Esophagus muscularis mucosa (tissue), 4 donors: Measurements from ENCODE around the gene GNG11. TPM values are rescaled to one million over a fixed set of nuclear protein-coding genes. Genes with fewer than 3 reads are reported as not detected.

Experiments
- DNase-seq: peaks from one replicate; pipeline ENCODE4 v3.0.0-alpha.2; 2017; ENCODE audit errors: extremely low spot score
- H3K27ac ChIP-seq, 4 donors: fragments of 200-600 bp; sonication (generic); replicated peaks in 1 of 4; 1 replicate in 3 of 4; 2 replicates in 1 of 4; pipeline ENCODE4 v1.5.1; 2016 to 2019; ENCODE audit warnings: mild to moderate bottlenecking in 1 of 4
- H3K27me3 ChIP-seq, 4 donors: fragments of 200-600 bp; sonication (generic); one replicate each; pipeline versions ENCODE4 v1.5.1 to v1.6.0; 2016 to 2019
- H3K36me3 ChIP-seq, 4 donors: fragments of 200-600 bp; sonication (generic); one replicate each; pipeline ENCODE4 v1.5.1; 2016 to 2019
- H3K4me1 ChIP-seq, 4 donors: fragments of 200-600 bp; sonication (generic); one replicate each; pipeline ENCODE4 v1.5.1; 2016 to 2019
- H3K4me3 ChIP-seq, 4 donors: fragments of 200-600 bp; sonication (generic); 1 replicate in 2 of 4; 2 replicates in 2 of 4; pipeline ENCODE4 v1.5.1; 2016 to 2019; ENCODE audit warnings: mild to moderate bottlenecking in 4 of 4, moderate library complexity in 1 of 4
- H3K9me3 ChIP-seq, 4 donors: fragments of 200-600 bp; sonication (generic); 1 replicate in 3 of 4; 2 replicates in 1 of 4; pipeline ENCODE4 v1.5.1; 2016 to 2019
- CTCF ChIP-seq, 3 experiments: fragments of 200-600 bp in 2 of 3; fragments of 450-650 bp in 1 of 3; sonication (generic) in 2 of 3; IDR thresholded peaks; one replicate each; pipeline ENCODE4 v1.5.1; 2017 to 2019; ENCODE audit warnings: antibody characterized with exemption in 3 of 3, mild to moderate bottlenecking in 2 of 3, moderate library complexity in 1 of 3
- EP300 ChIP-seq: sonication (generic); formaldehyde crosslinking; IDR thresholded peaks from one replicate; pipeline ENCODE4 v1.6.1; 2017; ENCODE audit warnings: antibody characterized with exemption
- POLR2A ChIP-seq: fragments of 450-650 bp; IDR thresholded peaks from one replicate; pipeline ENCODE4 v1.6.1; 2017; ENCODE audit warnings: antibody characterized with exemption, moderate library complexity, mild to moderate bottlenecking, low read depth
- POLR2AphosphoS5 ChIP-seq, 2 donors: sonication (generic); formaldehyde crosslinking; IDR thresholded peaks; one replicate each; pipeline ENCODE4 v1.6.1; 2017; ENCODE audit warnings: antibody characterized with exemption in 2 of 2
- WGBS: methylation state at CpG from one replicate; pipeline ENCODE4 v1.1.5; 2018; 5-methylcytosine and 5-hydroxymethylcytosine counted together
- intact Hi-C: fragments of 100-400 bp; cut with DNase I; formaldehyde crosslinking; loops from one replicate; pipeline ENCODE4 v1.15.1; 2023
- total RNA-seq, 4 donors: library from RNA; depleted of rRNA; stranded (reverse); fragments of >200 nt; gene quantifications; one replicate each; pipeline versions ENCODE4 v1.1.0 to v1.2.1, GENCODE V29; 2016

Gene GNG11
- total RNA-seq, 4 donors from 2014 or later, result 19.9 to 26.0 (median 22.3) TPM

DNA sequence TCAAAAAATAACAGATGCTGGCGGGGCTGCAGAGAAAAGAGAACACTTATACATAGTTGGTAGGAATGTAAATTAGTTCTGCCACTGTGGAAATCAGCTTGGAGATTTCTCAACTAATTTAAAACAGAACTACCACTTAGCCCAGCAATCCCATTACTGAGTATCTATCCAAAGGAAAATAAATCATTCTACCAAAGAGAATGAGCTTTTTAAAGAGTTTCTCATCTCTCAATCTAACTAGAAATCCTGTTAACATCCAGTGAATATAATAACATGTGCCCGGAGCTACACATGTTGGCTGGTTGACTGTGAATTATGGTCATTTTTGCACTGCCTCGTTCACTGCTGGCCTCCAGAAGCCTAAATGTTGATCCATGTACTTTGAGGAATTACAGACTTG, 43.3 kb downstream of the GNG11 start:
- no peak for DNase-seq
- WGBS, result 81% methylated on average over 3 of the region's 3 CpGs
- H3K9me3 ChIP-seq, result no peaks in the 10 kb centered on the region
- H3K4me1 ChIP-seq, result no peaks in the 10 kb centered on the region
- H3K27me3 ChIP-seq, result no peaks in the 10 kb centered on the region
- H3K36me3 ChIP-seq, result no peaks in the 10 kb centered on the region
- no peak overlapping the region for H3K4me3 ChIP-seq
- H3K27ac ChIP-seq, result no peak overlapping the region
- TF ChIP-seq CTCF (IDR thresholded peaks at IDR 0.05), result no peak
- TF ChIP-seq EP300, result no peak
- no peak for TF ChIP-seq POLR2A
- TF ChIP-seq POLR2AphosphoS5 (IDR thresholded peaks at IDR 0.05), result no peak
- intact Hi-C loops, result no loop called here

- Histone ChIP-seq H3K27me3 (no peaks in the 10 kb centered on the region), H3K27ac (no peak overlapping the region), H3K36me3 (no peaks in the 10 kb centered on the region), H3K4me3 (no peak overlapping the region), H3K4me1 (no peaks in the 10 kb centered on the region), H3K9me3 (no peaks in the 10 kb centered on the region)
- intact Hi-C loops, result no loop called here
- WGBS, result 76% methylated on average over 2 of the region's 2 CpGs
- TF ChIP-seq CTCF (IDR thresholded peaks at IDR 0.05) (no peak), POLR2A (no peak), POLR2AphosphoS5 (IDR thresholded peaks at IDR 0.05) (no peak), EP300 (no peak)
- DNase-seq, result no peak
These were observed 47.5 kb downstream of the GNG11 start for GRCh38 chr7:93968911-93969620.

DNA sequence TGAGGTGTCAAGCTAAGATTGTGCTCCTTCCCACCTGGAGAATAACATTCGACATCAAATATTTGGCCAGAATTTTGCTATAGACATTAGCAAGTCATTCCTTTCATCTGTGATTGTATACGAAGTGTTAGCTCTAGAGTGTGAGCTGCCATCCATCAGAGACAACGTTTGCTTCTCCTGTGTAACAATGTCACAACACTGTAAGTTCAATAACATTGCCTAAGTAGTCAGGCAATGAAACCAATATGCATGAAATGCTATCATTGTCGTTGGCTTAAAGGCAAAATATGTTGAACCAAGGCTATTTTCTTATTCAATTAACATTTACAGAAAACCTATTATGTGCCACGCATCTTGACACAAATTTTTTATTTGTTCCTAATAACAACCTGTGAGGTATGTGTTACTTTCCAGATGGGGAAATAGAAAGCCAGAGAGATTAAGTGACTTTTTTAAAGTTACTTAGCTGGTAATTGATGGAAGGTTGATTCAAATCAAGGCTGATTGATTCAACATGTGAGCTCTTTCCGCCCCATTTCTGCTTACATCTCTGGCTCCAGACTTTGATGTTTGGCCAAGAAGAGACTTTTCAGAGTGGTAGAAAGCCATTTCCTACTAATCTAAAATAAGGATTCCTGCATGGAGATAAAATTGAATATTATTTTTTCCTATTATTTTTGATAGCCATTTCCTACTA, 50.6 kb downstream of the GNG11 start:
- no peak overlapping the region for H3K4me3 ChIP-seq
- intact Hi-C loops, result no loop called here
- WGBS, result 49% methylated on average over 6 of the region's 6 CpGs
- H3K36me3 ChIP-seq, result no peaks in the 10 kb centered on the region
- H3K27me3 ChIP-seq, result no peaks in the 10 kb centered on the region
- TF ChIP-seq CTCF (IDR thresholded peaks at IDR 0.05), result no peak
- TF ChIP-seq EP300, result no peak
- no peak for TF ChIP-seq POLR2A
- no peak for TF ChIP-seq POLR2AphosphoS5 (IDR thresholded peaks at IDR 0.05)
- no peak overlapping the region for H3K27ac ChIP-seq
- no peak for DNase-seq
- H3K9me3 ChIP-seq, result no peaks in the 10 kb centered on the region
- no peaks in the 10 kb centered on the region for H3K4me1 ChIP-seq

GRCh38 chr7:93973134-93973533, 51.6 kb downstream of the GNG11 start:
- Histone ChIP-seq H3K27me3 (no peaks in the 10 kb centered on the region), H3K4me1 (no peaks in the 10 kb centered on the region), H3K27ac (no peak overlapping the region), H3K36me3 (no peaks in the 10 kb centered on the region), H3K4me3 (no peak overlapping the region), H3K9me3 (no peaks in the 10 kb centered on the region)
- TF ChIP-seq CTCF (IDR thresholded peaks at IDR 0.05) (no peak), POLR2A (no peak), EP300 (no peak), POLR2AphosphoS5 (IDR thresholded peaks at IDR 0.05) (no peak)
- no peak for DNase-seq
- intact Hi-C loops, result no loop called here
- WGBS, result 100% methylated on average over 1 of the region's 1 CpG
